Measurements from ENCODE around the gene MBD3L3. TPM values are rescaled to one million over a fixed set of nuclear protein-coding genes. Genes with fewer than 3 reads are reported as not detected.

MBD3L3 gene
- total RNA-seq, 1 donor from 2014 or later, result not detected

- DNase-seq (ENCODE audit: low read depth) (no peak), FAIRE-seq (no peak)
- Histone ChIP-seq H3K27me3 (ENCODE audit: control insufficient read depth, insufficient read depth, low read length) (no peaks in the 10 kb centered on the region), H3K4me3 (ENCODE audit: low read depth, low read length) (no peak overlapping the region), H3K36me3 (ENCODE audit: control insufficient read depth, insufficient read depth, low read length) (peaks cover 34% of the 10 kb centered on the region)
- TF ChIP-seq, protein P1, sequence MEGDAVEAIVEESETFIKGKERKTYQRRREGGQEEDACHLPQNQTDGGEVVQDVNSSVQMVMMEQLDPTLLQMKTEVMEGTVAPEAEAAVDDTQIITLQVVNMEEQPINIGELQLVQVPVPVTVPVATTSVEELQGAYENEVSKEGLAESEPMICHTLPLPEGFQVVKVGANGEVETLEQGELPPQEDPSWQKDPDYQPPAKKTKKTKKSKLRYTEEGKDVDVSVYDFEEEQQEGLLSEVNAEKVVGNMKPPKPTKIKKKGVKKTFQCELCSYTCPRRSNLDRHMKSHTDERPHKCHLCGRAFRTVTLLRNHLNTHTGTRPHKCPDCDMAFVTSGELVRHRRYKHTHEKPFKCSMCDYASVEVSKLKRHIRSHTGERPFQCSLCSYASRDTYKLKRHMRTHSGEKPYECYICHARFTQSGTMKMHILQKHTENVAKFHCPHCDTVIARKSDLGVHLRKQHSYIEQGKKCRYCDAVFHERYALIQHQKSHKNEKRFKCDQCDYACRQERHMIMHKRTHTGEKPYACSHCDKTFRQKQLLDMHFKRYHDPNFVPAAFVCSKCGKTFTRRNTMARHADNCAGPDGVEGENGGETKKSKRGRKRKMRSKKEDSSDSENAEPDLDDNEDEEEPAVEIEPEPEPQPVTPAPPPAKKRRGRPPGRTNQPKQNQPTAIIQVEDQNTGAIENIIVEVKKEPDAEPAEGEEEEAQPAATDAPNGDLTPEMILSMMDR (IDR thresholded peaks at IDR 0.05; ENCODE audit: insufficient read depth, low read length, severe bottlenecking), result no peak
These were observed 17.7 kb upstream of the MBD3L3 start for GRCh38 chr19:7076151-7076550.

- DNase-seq (ENCODE audit: low read depth) (no peak), FAIRE-seq (no peak)
- Histone ChIP-seq H3K27me3 (ENCODE audit: control insufficient read depth, insufficient read depth, low read length) (no peaks in the 10 kb centered on the region), H3K36me3 (ENCODE audit: control insufficient read depth, insufficient read depth, low read length) (peaks cover 28% of the 10 kb centered on the region), H3K4me3 (ENCODE audit: low read depth, low read length) (no peak overlapping the region)
- TF ChIP-seq, protein P1 (IDR thresholded peaks at IDR 0.05; ENCODE audit: insufficient read depth, low read length, severe bottlenecking), result no peak
These were observed 16.3 kb upstream of the MBD3L3 start for GRCh38 chr19:7074705-7075282.

DNA sequence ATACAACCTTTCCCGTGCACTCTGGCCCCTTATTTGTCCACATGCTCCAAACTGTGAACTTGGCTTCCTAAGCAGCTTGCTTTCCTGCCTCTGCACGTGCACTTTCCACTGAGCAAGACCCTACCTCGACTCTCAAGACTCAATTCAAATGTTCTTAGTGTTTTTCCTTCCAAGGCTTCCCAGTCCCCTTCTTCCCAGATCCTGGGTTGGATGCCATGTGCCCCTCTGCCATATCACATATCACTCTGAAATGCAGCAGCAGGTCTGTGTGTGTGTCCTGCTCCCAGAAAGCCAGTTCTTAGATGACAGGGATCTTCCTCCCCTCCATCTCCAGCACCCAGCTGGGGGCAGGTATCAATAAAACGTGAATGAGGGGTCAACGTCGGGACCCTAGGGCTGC, 14.1 kb upstream of the MBD3L3 start:
- FAIRE-seq (no peak), DNase-seq (ENCODE audit: low read depth) (no peak)
- Histone ChIP-seq H3K27me3 (ENCODE audit: control insufficient read depth, insufficient read depth, low read length) (no peaks in the 10 kb centered on the region), H3K36me3 (ENCODE audit: control insufficient read depth, insufficient read depth, low read length) (peaks cover 25% of the 10 kb centered on the region), H3K4me3 (ENCODE audit: low read depth, low read length) (no peak overlapping the region)
- TF ChIP-seq, protein P1 (IDR thresholded peaks at IDR 0.05; ENCODE audit: insufficient read depth, low read length, severe bottlenecking), result no peak

DNA sequence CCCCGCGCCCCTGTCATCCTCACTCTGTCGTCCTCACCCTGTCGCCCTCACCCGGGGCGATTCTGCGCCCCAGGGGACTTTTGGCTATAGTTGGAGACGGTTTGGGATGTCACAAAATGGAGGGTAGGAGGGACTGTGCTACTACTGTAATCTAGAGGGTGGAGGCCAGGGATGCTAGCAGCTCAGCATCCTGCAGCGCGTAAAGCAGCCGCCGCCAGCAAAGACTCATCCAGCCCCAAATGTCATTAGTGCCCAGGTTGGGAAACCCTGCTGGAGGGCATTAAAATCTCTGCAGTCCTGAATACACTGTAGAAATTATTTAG, 11.4 kb upstream of the MBD3L3 start:
- Histone ChIP-seq H3K36me3 (ENCODE audit: control insufficient read depth, insufficient read depth, low read length) (peaks cover 11% of the 10 kb centered on the region), H3K4me3 (ENCODE audit: low read depth, low read length) (peak overlapping the region; percentile 95), H3K27me3 (ENCODE audit: control insufficient read depth, insufficient read depth, low read length) (no peaks in the 10 kb centered on the region)
- DNase-seq (ENCODE audit: low read depth) (no peak), FAIRE-seq (no peak)
- TF ChIP-seq, protein P1 (IDR thresholded peaks at IDR 0.05; ENCODE audit: insufficient read depth, low read length, severe bottlenecking), result no peak

DNA sequence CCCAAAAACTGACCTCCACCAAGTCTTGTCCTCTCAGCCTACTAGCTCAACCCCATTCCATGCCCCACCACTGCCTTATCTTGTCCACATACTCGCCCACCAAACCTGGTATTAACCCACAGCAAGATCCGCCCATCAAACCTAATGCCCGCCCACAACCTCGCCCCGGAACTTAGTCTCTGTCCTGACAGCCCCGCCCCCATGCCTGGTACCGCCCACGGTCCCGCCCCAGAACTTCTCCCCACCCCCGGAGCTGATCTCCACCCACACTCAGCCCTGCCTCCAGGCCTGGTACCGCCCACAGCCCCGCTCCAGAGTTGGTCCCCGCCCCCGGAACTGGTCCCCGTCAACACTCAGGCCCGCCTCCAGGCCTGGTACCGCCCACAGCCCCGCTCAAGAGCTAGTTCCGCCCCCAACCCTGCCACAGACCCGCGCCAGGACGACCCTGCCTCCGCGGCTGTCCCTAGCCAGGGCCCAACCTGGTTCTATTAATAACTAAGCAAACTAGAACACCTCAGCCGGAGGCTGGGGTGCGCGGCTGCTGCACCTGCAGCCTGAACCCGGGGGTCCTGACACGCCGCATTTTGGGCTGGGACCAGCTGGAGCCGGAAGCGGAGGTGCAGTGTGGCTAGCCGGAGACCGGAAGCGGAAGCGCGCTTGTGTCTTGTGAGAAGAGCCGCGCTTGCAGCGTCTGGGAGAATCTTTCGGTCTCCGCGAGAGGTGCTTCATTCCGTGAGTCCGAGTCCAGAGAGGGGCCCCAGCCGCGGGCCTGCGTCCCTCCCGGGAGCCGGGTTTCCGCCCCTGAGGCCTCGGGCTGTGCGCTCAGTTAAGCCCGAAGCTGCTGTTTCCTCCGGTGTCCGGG, 10.8 kb upstream of the MBD3L3 start, which contains the start of gene ZNF557:
ZNF557 (plus strand) TSS at position 662 of the 862 bp plus-strand sequence. CDS start 5,372 bp downstream, outside the sequence.
- Histone ChIP-seq H3K36me3 (ENCODE audit: control insufficient read depth, insufficient read depth, low read length) (peaks cover 10% of the 10 kb centered on the region), H3K27me3 (ENCODE audit: control insufficient read depth, insufficient read depth, low read length) (no peaks in the 10 kb centered on the region), H3K4me3 (ENCODE audit: low read depth, low read length) (peak within 1 kb of the TSS; percentile 95)
- TF ChIP-seq, protein P1 (IDR thresholded peaks at IDR 0.05; ENCODE audit: insufficient read depth, low read length, severe bottlenecking), result no peak
- DNase-seq (ENCODE audit: low read depth), result peak; percentile 88
- FAIRE-seq, result no peak
